Motor neuron (in vitro differentiated cells): ENCODE measurements around the gene CAPN5. TPM values are rescaled to one million over a fixed set of nuclear protein-coding genes. Genes with fewer than 3 reads are reported as not detected.
A peak's percentile ranks its signal among the peaks of the same experiment; 100 is the strongest.

Source experiments
- ATAC-seq, 8 experiments: fragments of 200-7000 bp; cut with Tn5 transposase; replicated peaks in 6 of 8; 2 replicates each; pipeline ENCODE4 v1.8.0; 2021; ENCODE audit warnings: mild to moderate bottlenecking in 8 of 8, moderate library complexity in 8 of 8
- H3K27ac ChIP-seq, 2 donors: fragments of 250-450 bp; sonication (Bioruptor Pico); 2 replicates each; pipeline ENCODE4 v1.9.0; 2021; ENCODE audit warnings: antibody characterized with exemption in 2 of 2, mild to moderate bottlenecking in 2 of 2, moderate library complexity in 1 of 2
- H3K4me1 ChIP-seq, 2 donors: fragments of 250-450 bp; sonication (Bioruptor Pico); replicated peaks in 1 of 2; 2 replicates each; pipeline ENCODE4 v1.6.1; 2021; ENCODE audit warnings: antibody characterized with exemption in 2 of 2, mild to moderate bottlenecking in 2 of 2, moderate library complexity in 1 of 2
- H3K4me3 ChIP-seq, 5 donors: fragments of 250-450 bp; sonication (Bioruptor Pico); 2 replicates each; pipeline ENCODE4 v1.9.0; 2021; ENCODE audit warnings: antibody characterized with exemption in 5 of 5, mild to moderate bottlenecking in 5 of 5, moderate library complexity in 4 of 5
- WGBS, 10 experiments: fragments of 450-650 bp; shearing (Covaris generic); methylation state at CpG; one replicate each; pipeline ENCODE4 v1.0.0; 2022; 5-methylcytosine and 5-hydroxymethylcytosine counted together
- in situ Hi-C, 9 experiments: fragments of 400-800 bp; cut with MboI; loops; one replicate each; pipeline ENCODE4 v1.15.0; 2021; ENCODE audit warnings: low sequenced_read_pairs in 9 of 9, low pct_unique_long_range_greater_than_20kb in 2 of 9; ENCODE audit not compliant: unreplicated experiment in 9 of 9
- total RNA-seq, 8 experiments: library from RNA; unstranded; fragments of 300-600 nt; gene quantifications; 2 replicates each; pipeline versions ENCODE4 v1.2.3 to v1.2.4, GENCODE V29; 2022

The CAPN5 gene
- total RNA-seq, 8 experiments from 2014 or later: 10.2 to 205 (median 28.5) TPM

GRCh38 chr11:77142091-77142975, 75.6 kb downstream of the CAPN5 start:
- peaks cover 11 to 18% of the 10 kb centered on the region in 2 donors for H3K4me1 ChIP-seq
- ATAC-seq: no peak
- H3K27ac ChIP-seq: no peak overlapping the region
- 50 to 100% (median 100%) methylated on average over 1 to 4 of the region's 11 CpGs; no CpG with 5 or more reads in 1 of the 10 experiments for WGBS, 10 experiments
- in situ Hi-C loops: no loop called here
- no peak overlapping the region for H3K4me3 ChIP-seq

DNA sequence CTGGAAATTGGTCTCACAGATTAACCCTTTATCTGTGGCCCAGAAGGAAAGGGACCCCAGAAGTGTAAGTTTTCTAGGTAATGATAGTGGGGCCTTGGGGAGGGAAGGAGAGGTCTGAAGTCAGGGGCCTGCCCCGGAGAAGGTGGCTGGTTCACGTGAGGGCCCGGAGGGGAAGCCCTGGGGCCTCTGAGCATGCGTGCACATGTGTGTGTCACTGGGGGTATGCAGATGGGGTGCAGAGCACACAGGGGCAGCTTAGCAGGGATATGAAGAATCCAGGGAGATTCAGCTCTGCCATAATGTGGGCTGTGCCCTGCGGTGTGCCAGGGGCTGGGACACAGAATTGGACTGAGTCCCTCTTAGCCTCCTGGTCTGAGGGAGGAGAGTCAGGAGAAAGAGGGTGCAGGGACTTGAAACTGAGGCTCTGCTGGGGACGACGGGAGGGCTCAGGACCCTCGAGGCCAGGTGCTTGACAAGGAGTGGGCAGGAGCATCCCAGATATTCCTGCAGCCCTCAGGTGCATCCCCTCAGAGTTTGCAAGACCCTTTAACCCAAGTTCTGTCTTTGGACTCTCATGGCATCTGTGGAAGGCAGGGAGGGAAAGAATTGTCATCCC, 76.7 kb downstream of the CAPN5 start:
- 20 to 100% (median 85%) methylated on average over 1 to 2 of the region's 8 CpGs; no CpG with 5 or more reads in 6 of the 10 experiments for WGBS, 10 experiments
- peaks cover 16 to 25% of the 10 kb centered on the region in 2 donors for H3K4me1 ChIP-seq
- no peak overlapping the region for H3K4me3 ChIP-seq
- in situ Hi-C loops: no loop called here
- H3K27ac ChIP-seq: no peak overlapping the region
- ATAC-seq: no peak

- in situ Hi-C loops: no loop called here
- peak in 5 of 8 experiments; percentile 77 to 88 (median 83) for ATAC-seq
- Histone ChIP-seq H3K4me1 (peaks cover 16 to 25% of the 10 kb centered on the region in 2 donors), H3K4me3 (no peak overlapping the region), H3K27ac (peak overlapping the region in 1 of 2 donors; percentile 67)
- WGBS, 10 experiments: 40 to 80% (median 75%) methylated on average over 1 to 2 of the region's 9 CpGs; no CpG with 5 or more reads in 7 of the 10 experiments
Measured at GRCh38 chr11:77144196-77144856, 77.6 kb downstream of the CAPN5 start.

DNA sequence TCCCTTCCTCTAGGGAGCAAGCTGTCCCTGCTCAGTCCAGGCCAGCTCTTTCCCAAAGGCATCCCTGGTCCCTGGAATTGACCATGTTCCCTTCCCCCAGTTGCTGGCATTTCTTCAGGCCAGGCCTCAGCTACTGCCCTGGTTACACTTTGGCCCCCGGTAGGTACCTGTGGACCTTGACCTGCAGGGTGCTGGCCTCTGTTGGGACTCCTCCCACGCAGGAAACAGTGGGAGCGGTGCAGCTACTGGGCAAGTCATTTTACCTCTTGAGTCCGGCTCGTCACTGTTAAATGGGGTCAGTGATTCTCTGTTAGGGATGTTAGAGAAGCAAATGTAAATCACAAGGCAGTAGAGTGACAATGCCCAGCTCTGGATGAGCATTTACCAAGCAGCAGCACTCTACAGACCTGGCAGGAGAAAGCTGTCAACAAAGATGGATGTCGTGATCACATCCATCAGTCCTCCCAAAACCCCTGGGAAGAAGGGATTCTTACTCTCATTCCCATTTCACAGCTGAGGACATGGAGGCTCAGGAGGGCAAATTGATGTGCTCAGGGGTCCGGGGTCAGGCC, 78.2 kb downstream of the CAPN5 start:
- WGBS, 10 experiments: 57 to 100% (median 80%) methylated on average over 1 to 5 of the region's 7 CpGs; no CpG with 5 or more reads in 3 of the 10 experiments
- in situ Hi-C loops: no loop called here
- H3K4me1 ChIP-seq: peaks cover 16 to 25% of the 10 kb centered on the region in 2 donors
- H3K4me3 ChIP-seq: no peak overlapping the region
- H3K27ac ChIP-seq: peak overlapping the region in 1 of 2 donors; percentile 67
- no peak for ATAC-seq

DNA sequence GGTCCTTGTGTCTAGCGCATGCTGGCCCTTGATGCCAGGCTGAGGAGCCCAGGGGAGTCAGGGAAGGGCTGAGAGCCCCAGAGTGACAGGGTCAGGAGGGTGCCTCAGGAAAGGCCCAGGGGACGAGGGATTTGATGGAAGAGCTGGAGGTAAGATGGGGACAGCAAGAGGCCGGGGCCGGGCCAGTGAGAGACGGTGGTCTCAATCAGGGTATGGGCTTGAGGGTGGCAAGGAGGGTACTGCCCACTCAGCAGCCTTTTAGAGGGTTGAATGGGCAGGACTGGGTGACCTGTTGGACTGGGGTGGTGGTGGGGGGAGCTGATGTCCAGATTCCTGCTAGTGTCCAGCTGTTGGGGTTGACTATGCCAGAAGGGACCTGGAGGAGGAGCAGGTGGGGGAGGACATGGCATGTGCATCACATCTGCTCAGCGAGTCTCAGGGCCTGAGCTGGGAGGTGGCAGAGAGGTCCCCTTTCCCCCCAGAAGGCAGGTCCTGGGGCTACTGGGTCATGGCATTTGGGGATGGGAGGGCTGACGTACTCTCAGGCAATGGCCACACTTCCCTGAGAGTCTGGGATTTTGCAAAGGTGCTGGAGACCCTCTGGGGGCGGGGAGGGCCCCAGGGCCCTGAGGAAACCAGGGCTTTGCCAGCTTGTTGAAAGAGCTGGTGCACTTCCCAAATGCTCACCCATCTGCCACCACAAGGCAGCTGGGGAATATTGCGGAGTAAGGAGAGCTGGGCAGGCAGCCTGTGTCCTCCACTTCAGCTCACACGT, 79.7 kb downstream of the CAPN5 start:
- Histone ChIP-seq H3K4me1 (peaks cover 16 to 28% of the 10 kb centered on the region in 2 donors), H3K27ac (no peak overlapping the region), H3K4me3 (no peak overlapping the region)
- WGBS, 10 experiments: 80 to 100% (median 97%) methylated on average over 1 to 3 of the region's 10 CpGs; no CpG with 5 or more reads in 4 of the 10 experiments
- in situ Hi-C loops: no loop called here
- no peak for ATAC-seq

DNA sequence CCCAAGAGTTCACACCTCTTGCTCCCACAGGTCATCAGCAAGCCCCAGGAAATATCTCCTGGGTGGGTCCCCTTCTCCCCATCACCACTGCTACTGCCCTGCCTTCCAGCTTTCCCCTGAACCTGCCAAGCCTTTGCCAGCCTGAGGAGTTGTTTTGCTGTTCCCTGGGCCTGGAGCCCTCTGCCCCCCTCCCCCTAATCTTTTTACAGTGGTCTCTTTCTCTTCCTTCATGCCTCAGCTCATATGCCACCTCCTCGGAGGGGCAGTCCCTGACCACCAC, 80.2 kb downstream of the CAPN5 start:
- in situ Hi-C loops: no loop called here
- 57 to 100% (median 83%) methylated on average over 1 of the region's 1 CpG; no CpG with 5 or more reads in 7 of the 10 experiments for WGBS, 10 experiments

DNA sequence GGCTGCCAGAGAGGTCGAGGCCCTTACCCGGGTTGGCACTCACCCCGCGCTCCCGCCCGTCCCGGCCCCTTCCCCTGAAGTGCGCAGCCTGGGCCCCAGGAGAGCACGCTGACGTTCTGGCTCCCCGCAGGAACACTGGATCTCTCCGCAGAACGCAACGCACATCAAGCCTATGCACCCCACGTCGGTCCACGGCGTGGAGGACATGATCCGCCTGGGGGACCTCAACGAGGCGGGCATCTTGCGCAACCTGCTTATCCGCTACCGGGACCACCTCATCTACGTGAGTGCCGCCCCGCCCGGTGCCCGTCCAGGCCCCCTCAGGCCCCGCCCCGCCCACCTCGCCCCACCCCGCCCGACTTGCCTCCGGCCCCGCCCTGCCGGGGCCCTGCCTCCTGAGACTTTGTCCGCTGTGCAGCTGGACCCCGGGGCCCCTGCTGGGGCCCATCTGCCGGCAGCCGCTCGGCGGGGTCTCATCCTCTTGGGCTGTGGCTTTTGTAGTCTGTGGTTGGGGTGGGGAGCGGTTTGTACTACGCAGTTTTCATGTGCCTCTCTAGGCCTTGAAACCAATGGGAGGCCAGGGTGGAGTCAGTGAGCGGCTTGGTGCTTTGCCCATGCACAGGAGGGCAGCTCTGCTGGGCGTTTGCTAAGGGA, 81.0 kb downstream of the CAPN5 start:
- Histone ChIP-seq H3K4me1 (peaks cover 16 to 28% of the 10 kb centered on the region in 2 donors), H3K27ac (no peak overlapping the region), H3K4me3 (no peak overlapping the region)
- in situ Hi-C loops: no loop called here
- peak; percentile 36 to 57 (median 45) for ATAC-seq
- WGBS, 10 experiments: 0 to 86% (median 40%) methylated on average over 1 to 8 of the region's 47 CpGs; no CpG with 5 or more reads in 7 of the 10 experiments

More for the DNA sequence above, 80.2 kb downstream of the CAPN5 start:
- ATAC-seq: no peak
- Histone ChIP-seq H3K4me3 (no peak overlapping the region), H3K27ac (no peak overlapping the region), H3K4me1 (peaks cover 16 to 28% of the 10 kb centered on the region in 2 donors)

DNA sequence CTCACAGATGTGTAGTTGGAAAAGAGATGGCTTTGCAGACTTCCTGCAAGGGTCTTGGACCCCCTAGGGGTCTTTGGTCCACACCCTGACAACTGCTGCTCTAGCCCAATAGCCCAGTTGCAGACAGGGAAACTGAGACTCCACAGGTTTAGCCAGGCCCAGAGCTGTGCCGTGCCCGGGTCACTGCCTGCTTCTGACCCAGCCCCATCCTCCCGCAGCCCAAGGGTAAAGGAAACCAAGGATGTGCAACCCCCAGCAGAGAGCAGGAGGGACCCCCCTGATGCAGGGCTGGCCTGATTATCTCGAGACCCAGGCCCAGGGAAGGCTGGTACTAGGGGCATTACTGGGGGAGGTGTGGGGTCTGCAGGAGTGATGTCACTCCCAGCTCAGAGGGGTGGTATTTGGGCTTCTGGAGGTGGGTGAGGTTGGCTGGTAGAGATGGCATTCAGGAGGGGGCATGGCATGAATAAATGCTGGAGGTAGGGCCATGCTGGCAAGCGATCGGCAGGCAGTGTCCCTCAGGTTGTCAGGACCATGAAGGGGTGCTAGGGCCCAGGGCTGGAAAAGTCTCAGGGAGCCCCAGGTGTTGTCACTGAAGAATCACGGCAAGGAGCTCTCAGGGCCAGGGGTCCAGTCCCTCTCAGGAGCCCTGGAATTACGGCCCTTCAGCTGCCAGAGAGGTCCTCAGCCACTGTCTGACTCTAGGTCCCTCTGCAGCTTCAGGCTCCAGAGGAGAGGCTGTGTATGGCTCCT, 82.4 kb downstream of the CAPN5 start:
- H3K27ac ChIP-seq: no peak overlapping the region
- 83 to 100% (median 100%) methylated on average over 1 to 3 of the region's 8 CpGs; no CpG with 5 or more reads in 7 of the 10 experiments for WGBS, 10 experiments
- H3K4me3 ChIP-seq: no peak overlapping the region
- in situ Hi-C loops: no loop called here
- ATAC-seq: no peak
- peaks cover 15 to 24% of the 10 kb centered on the region in 2 donors for H3K4me1 ChIP-seq

DNA sequence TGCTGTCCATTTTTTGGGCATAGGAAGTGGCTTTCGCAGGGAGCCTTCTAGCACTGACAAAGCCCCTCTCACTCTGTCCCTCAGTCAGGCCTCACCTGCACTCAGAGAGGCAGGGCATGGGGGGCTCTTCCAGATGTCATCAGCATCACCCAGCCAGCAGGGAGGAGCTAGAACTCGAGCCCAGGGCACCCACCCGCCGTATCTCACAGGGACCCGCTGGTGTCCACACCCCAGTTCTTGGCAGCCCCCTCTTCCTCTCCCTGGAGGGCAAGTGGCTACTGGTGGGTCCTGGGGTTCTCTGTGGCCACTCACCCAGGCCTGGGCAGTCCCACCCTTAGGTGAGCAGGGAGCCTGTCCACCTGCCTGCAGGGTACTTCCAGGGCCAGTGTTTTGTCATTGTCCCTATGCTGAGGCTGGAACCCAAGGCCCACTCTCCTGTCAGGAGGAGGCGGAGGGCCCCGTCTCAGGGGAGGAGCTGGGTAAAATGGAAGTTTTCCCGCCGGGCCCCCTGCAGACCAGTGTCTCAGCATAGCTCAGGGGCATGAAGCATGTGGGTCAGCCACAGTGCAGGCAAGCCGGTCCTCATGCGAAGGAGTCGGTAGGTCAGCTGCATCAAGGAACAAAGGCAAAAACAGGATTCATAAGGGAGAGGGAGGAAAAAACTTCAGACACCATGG, 83.1 kb downstream of the CAPN5 start:
- 20 to 61% (median 57%) methylated on average over 1 to 7 of the region's 12 CpGs; no CpG with 5 or more reads in 4 of the 10 experiments for WGBS, 10 experiments
- no peak overlapping the region for H3K4me3 ChIP-seq
- peaks cover 8 to 19% of the 10 kb centered on the region in 2 donors for H3K4me1 ChIP-seq
- H3K27ac ChIP-seq: no peak overlapping the region
- in situ Hi-C loops: no loop called here
- peak in 1 of 8 experiments; percentile 27 for ATAC-seq

- in situ Hi-C loops: no loop called here
- ATAC-seq: no peak
- Histone ChIP-seq H3K4me3 (no peak overlapping the region), H3K27ac (no peak overlapping the region), H3K4me1 (peaks cover 5 to 12% of the 10 kb centered on the region in 2 donors)
- 80 to 100% (median 97%) methylated on average over 1 to 6 of the region's 10 CpGs; no CpG with 5 or more reads in 6 of the 10 experiments for WGBS, 10 experiments
Measured at GRCh38 chr11:77150836-77151235, 84.1 kb downstream of the CAPN5 start.
